ENCODE data around the gene ABCA1. TPM values are rescaled to one million over a fixed set of nuclear protein-coding genes. Genes with fewer than 3 reads are reported as not detected.
"Not testable (repeated sequence)": the region's sequence is repeated elsewhere in the genome, so short reads cannot be mapped to it uniquely, and the experiment has no call there.

The ABCA1 gene
- total RNA-seq, 1 experiment from 2014 or later: 8.9 TPM

DNA sequence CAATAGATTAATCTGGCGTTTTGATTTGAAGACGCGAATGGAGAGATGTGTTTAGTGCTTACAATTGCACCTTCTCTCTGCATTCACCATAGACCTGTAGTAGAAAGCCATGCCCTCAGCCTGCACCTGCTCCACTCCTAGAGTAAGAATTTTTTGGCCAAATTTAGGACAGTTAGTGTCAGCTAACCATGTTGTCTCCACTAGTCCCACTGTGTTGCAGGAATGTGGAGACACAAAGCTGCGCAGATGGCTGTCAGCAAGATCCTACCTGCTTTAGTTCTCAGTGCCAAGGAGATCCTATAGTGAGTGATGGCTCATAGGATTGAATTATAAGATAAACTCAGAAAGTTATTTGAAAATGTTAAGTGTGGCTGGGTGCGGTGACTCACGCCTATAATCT is 35.1 kb upstream of the ABCA1 start:
- H3K4me3 ChIP-seq: no peak overlapping the region
- no peak overlapping the region for H3K27ac ChIP-seq

DNA sequence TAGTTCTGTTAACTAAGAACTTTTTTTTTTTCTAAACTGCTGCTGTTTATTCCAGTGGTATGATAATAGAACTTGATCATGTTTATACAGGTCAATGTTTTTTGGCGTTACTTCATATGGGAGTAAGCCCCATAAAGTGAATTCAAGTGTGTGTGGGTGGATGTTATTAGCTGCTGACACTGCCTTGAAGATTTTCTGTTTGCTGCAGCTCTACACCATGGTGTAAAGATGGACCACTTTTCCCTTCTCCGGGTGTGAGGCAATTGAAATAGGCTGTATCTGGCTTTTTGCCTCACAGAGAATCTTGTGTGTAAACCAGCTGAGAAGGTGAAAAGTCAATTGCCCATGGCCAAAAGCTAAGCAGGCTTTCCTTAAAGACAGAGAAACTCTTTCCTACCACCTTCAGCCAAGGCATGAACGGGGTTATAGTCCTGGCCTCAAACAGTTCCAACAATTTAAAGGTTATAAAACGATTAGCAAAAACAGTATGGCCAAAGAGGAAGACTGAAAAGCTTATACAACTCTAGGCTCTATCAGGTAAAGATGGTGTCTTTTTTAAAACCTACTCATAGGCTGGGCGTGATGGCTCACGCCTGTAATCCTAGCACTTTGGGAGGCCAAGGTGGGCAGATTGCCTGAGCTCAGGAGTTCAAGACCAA is 33.9 kb upstream of the ABCA1 start:
- 0 out of 2 replicates have a peak, but pooled peaks cover 4% of the 10 kb centered on the region for H3K4me1 ChIP-seq (replicated peaks)
- H3K36me3 ChIP-seq: no peaks in the 10 kb centered on the region
- DNase-seq (ENCODE audit: low read depth in 1 of 2, low spot score in 2 of 2): no peak
- no peak overlapping the region for H3K4me3 ChIP-seq
- H3K27me3 ChIP-seq (replicated peaks): no peaks in the 10 kb centered on the region
- H3K27ac ChIP-seq: no peak overlapping the region
- H3K9me3 ChIP-seq (replicated peaks): no peaks in the 10 kb centered on the region

More for the DNA sequence above, 35.1 kb upstream of the ABCA1 start:
- Histone ChIP-seq H3K36me3 (no peaks in the 10 kb centered on the region), H3K27me3 (replicated peaks) (no peaks in the 10 kb centered on the region), H3K4me1 (replicated peaks) (0 out of 2 replicates have a peak, but pooled peaks cover 4% of the 10 kb centered on the region), H3K9me3 (replicated peaks) (no peaks in the 10 kb centered on the region)
- DNase-seq (ENCODE audit: low read depth in 1 of 2, low spot score in 2 of 2): no peak

DNA sequence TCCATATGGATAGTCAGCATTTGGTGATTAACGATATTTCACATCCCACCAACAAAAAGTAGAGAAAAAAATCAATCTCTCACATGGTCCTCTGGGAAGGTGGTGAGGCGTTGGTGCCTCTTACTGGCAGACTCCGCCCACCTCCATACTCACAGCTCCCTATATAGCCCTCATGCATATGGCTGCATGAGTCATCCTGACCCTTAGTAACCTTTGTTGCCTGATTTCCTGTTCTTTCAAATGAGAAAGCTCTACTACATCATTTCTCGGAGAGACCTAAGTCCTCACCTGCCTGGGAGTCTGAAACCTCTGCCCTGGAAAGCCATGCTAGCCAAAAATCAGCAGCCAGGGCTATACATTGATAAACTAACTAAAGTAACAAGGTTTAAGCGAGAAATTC is 33.3 kb upstream of the ABCA1 start:
- H3K36me3 ChIP-seq: no peaks in the 10 kb centered on the region
- H3K9me3 ChIP-seq (replicated peaks): no peaks in the 10 kb centered on the region
- H3K27me3 ChIP-seq (replicated peaks): no peaks in the 10 kb centered on the region
- no peak for DNase-seq (ENCODE audit: low read depth in 1 of 2, low spot score in 2 of 2)
- H3K4me3 ChIP-seq: no peak overlapping the region
- H3K27ac ChIP-seq: no peak overlapping the region
- H3K4me1 ChIP-seq (replicated peaks): 0 out of 2 replicates have a peak, but pooled peaks cover 4% of the 10 kb centered on the region

DNA sequence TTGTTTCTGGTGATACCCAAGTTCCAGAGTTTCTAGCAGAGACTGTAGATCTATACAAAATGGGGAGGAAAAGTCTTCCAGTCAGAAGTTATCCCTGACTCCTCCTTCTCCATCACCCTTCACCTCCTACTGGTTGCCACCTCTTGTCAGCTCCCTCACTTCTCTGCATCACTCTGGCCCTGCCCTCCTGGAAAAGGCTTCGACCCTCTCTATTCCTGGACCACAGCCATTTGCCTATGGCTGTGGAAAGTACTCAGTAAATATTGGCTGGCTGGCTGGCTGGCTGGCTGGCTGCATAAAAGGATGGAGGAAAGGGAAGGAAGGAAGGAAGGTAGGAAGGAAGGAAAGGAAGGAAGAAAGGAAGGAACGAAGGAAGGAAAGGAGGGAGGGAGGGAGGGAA is 32.7 kb upstream of the ABCA1 start:
- H3K27ac ChIP-seq: no peak overlapping the region
- no peak for DNase-seq (ENCODE audit: low read depth in 1 of 2, low spot score in 2 of 2)
- no peaks in the 10 kb centered on the region for H3K27me3 ChIP-seq (replicated peaks)
- H3K36me3 ChIP-seq: no peaks in the 10 kb centered on the region
- H3K4me3 ChIP-seq: no peak overlapping the region
- H3K4me1 ChIP-seq (replicated peaks): 0 out of 2 replicates have a peak, but pooled peaks cover 4% of the 10 kb centered on the region
- no peaks in the 10 kb centered on the region for H3K9me3 ChIP-seq (replicated peaks)

DNA sequence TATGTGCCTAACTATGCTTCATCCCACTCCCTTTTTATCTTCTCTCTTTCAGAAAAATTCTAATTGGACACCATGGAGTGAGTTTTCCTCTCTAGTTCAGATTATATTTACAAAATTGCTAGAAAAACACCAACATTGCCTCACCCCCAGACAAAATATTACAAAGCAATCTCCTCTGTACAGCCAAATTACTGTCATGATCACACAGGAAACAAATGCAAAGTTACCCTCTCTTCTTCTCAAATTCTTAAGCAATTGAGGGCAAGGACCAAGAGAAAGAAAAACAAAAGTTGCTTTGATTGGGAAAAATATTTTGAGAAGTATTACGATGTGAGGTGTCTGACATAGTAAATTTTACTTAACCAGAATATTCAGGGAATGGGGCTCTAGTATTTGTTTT is 30.8 kb upstream of the ABCA1 start:
- DNase-seq (ENCODE audit: low read depth in 1 of 2, low spot score in 2 of 2): no peak
- H3K36me3 ChIP-seq: no peaks in the 10 kb centered on the region
- no peaks in the 10 kb centered on the region for H3K9me3 ChIP-seq (replicated peaks)
- H3K4me1 ChIP-seq (replicated peaks): 0 out of 2 replicates have a peak, but pooled peaks cover 4% of the 10 kb centered on the region
- no peak overlapping the region for H3K27ac ChIP-seq
- H3K27me3 ChIP-seq (replicated peaks): no peaks in the 10 kb centered on the region
- no peak overlapping the region for H3K4me3 ChIP-seq

DNA sequence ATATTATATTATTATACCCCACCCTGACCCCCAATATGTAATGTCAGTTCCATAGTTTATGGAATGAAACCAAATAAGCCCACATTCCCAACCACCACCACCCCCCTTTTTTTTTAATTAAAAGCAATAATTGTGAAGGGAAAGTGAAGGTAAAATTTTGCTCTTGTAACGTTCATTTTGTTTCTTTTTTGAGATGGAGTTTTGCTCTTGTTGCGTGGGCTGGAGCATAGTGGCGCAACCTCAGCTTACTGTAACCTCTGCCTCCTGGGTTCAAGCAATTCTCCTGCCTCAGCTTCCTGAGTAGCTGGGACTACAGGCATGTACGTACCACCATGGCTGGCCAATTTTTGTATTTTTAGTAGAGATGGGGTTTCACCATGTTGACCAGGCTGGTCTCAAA is 30.1 kb upstream of the ABCA1 start:
- H3K36me3 ChIP-seq; H3K9me3 ChIP-seq (replicated peaks); H3K4me3 ChIP-seq; H3K27ac ChIP-seq; DNase-seq (ENCODE audit: low read depth in 1 of 2, low spot score in 2 of 2); H3K27me3 ChIP-seq (replicated peaks); H3K4me1 ChIP-seq (replicated peaks): not testable (repeated sequence)

DNA sequence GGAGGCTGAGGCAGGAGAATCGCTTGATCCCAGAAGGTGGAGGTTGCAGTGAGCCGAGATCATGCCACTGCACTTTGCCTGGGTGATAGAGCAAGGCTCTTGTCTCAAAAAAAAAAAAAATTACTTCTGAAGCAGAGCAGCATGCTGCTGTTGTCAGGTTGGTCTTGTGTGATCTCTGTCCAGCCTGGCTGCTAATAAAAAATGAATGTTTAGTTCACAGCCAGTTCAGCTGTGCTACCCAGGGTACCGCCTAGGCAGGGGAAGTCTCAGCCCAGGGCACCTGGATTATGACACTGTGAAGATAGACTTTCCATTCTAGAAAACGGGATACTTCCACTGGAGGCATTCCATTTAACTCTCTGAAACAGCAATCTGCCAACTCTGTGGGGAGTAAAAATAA is 23.5 kb upstream of the ABCA1 start:
- Histone ChIP-seq H3K4me3 (no peak overlapping the region), H3K27ac (no peak overlapping the region), H3K4me1 (replicated peaks) (no peaks in the 10 kb centered on the region), H3K9me3 (replicated peaks) (no peaks in the 10 kb centered on the region), H3K27me3 (replicated peaks) (no peaks in the 10 kb centered on the region), H3K36me3 (no peaks in the 10 kb centered on the region)
- no peak for DNase-seq (ENCODE audit: low read depth in 1 of 2, low spot score in 2 of 2)

DNA sequence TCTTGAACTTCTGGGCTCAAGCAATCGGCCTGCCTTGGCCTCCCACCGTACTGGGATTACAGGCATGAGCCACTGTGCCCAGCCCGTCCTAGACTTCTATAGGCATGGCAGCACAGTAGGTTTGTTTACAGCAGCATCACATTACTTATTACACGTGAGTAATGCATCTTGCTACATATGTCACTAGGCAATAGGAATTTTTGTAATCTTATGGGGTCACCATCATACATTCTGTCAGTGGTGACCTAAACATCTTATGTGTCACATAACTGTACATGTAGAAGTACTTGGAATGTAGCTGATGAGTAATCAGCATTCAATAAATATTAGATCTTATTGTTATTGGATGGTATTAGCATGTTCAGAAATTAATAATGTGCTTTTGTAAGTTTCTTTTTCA is 22.9 kb upstream of the ABCA1 start:
- Histone ChIP-seq H3K4me3 (no peak overlapping the region), H3K9me3 (replicated peaks) (no peaks in the 10 kb centered on the region), H3K27me3 (replicated peaks) (no peaks in the 10 kb centered on the region), H3K4me1 (replicated peaks) (no peaks in the 10 kb centered on the region), H3K27ac (no peak overlapping the region), H3K36me3 (no peaks in the 10 kb centered on the region)
- no peak for DNase-seq (ENCODE audit: low read depth in 1 of 2, low spot score in 2 of 2)

DNA sequence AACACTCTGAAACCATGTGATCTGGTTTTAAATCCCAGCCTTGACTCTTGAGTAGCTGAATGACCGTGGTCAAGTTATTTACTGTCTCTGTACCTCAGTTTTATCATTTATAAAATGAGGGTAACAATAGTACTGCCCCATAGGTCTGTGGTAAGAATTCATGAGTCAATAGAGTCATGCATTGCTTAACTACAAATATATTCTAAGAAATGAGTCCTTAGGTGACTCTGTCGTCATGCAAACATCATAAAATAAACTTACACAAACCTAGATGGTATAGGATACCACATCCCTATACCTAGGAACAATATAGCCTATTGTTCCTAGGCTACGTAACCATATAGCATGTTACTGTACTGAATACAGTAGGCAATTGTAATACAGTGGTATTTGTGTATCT is 20.3 kb upstream of the ABCA1 start:
- no peak overlapping the region for H3K4me3 ChIP-seq
- no peak for DNase-seq (ENCODE audit: low read depth in 1 of 2, low spot score in 2 of 2)
- no peaks in the 10 kb centered on the region for H3K9me3 ChIP-seq (replicated peaks)
- H3K27ac ChIP-seq: no peak overlapping the region
- no peaks in the 10 kb centered on the region for H3K36me3 ChIP-seq
- H3K4me1 ChIP-seq (replicated peaks): peaks cover 7% of the 10 kb centered on the region; the same call in 1 of the 2 replicates
- H3K27me3 ChIP-seq (replicated peaks): no peaks in the 10 kb centered on the region

DNA sequence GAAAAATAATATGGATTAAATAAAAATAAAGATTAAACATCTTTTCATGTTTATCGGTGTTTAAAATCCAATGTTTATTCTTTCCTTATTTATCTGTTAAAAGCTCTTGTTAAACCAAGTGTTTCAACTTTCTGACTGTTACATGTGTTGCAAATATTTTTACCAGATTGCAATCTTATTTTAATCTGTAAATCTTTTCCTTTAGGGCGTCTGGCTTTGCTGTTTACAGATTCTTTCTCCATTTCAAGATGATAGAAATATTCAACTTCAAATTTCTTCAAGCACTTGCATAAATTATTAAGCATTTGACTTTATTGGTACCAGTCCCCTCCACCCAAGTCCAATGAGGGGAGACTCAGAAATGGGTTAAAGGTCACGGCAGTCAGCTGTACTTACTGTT is 16.9 kb upstream of the ABCA1 start:
- H3K27me3 ChIP-seq (replicated peaks): no peaks in the 10 kb centered on the region
- peaks cover 16% of the 10 kb centered on the region for H3K4me1 ChIP-seq (replicated peaks)
- H3K4me3 ChIP-seq: no peak overlapping the region
- DNase-seq (ENCODE audit: low read depth in 1 of 2, low spot score in 2 of 2): no peak
- H3K27ac ChIP-seq: no peak overlapping the region
- no peaks in the 10 kb centered on the region for H3K36me3 ChIP-seq
- no peaks in the 10 kb centered on the region for H3K9me3 ChIP-seq (replicated peaks)

DNA sequence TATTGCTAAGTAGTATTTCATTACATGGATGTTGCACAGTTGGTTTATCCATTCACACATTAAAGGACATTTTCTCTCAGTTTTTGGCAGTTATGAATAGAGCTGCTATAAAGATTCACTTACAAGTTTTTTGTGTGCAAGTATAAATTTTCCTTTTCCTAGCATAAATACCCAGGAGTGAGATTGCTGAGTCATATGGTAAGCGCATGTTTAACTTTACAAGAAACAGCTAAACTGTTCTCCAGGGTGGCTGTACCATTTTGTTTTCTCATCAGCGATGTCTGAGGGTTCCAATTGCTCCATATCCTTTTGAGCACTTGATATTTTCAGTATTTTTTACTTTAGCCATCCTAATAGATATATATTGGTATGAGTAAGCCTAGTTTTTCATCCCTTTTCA is 16.4 kb upstream of the ABCA1 start:
- Histone ChIP-seq H3K27me3 (replicated peaks) (no peaks in the 10 kb centered on the region), H3K9me3 (replicated peaks) (no peaks in the 10 kb centered on the region), H3K36me3 (no peaks in the 10 kb centered on the region), H3K27ac (no peak overlapping the region), H3K4me3 (no peak overlapping the region), H3K4me1 (replicated peaks) (peaks cover 16% of the 10 kb centered on the region)
- no peak for DNase-seq (ENCODE audit: low read depth in 1 of 2, low spot score in 2 of 2)

DNA sequence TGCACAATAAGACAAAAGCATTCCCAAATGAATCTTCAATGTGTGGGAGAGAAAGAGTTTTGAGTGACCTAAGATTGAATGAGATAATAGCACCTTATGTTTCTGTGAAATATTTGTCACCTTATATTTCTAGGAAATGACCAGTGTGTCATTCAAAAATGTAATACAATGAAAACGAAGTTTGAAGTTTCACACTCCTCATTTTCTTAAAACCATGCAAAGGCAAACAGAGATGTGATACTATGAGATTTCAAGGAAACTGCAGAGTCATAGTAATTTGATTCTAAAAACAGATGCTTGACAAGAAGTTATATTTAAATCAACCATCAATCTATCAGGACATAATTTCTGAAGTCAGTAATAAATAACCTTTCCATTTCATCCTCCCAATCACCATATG is 13.6 kb upstream of the ABCA1 start:
- Histone ChIP-seq H3K27ac (no peak overlapping the region), H3K27me3 (replicated peaks) (no peaks in the 10 kb centered on the region), H3K4me1 (replicated peaks) (peaks cover 16% of the 10 kb centered on the region), H3K4me3 (no peak overlapping the region), H3K9me3 (replicated peaks) (no peaks in the 10 kb centered on the region), H3K36me3 (no peaks in the 10 kb centered on the region)
- DNase-seq (ENCODE audit: low read depth in 1 of 2, low spot score in 2 of 2): no peak

DNA sequence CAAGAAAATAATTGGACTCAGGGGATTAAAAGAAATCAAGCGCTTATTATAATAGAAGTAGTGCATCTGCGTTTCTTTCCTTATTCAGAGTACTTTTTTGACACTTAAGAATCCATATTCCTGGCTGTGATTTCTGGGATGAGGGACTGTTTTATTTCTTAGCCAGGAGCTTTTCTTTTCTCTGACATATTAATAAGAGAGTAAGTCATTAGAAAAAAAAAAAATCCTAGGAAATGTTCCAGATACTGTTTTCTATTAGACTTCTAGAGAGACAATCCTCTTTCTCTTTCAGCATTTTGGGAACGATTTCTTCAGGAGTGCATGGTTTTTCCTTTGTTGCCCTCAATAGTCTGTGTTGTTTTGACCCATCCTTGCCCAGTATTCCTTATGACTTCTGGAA is 8.3 kb upstream of the ABCA1 start:
- Histone ChIP-seq H3K27me3 (replicated peaks) (no peaks in the 10 kb centered on the region), H3K4me3 (no peak overlapping the region), H3K9me3 (replicated peaks) (no peaks in the 10 kb centered on the region), H3K4me1 (replicated peaks) (peaks cover 7% of the 10 kb centered on the region), H3K36me3 (no peaks in the 10 kb centered on the region), H3K27ac (no peak overlapping the region)
- DNase-seq (ENCODE audit: low read depth in 1 of 2, low spot score in 2 of 2): no peak

DNA sequence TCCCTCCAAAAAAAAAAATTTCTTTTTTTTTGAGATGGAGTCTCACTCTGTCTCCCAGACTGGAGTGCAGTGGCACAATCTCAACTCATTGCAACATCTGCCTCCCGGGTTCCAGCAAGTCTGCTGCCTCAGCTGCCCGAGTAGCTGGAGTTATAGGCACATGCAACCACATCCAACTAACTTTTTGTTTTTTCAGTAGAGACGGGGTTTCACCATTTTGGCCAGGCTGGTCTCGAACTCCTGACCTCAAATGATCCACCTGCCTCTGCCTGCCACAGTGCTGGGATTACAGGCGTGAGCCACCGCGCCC is 7.5 kb upstream of the ABCA1 start:
- DNase-seq (ENCODE audit: low read depth in 1 of 2, low spot score in 2 of 2); H3K27me3 ChIP-seq (replicated peaks); H3K27ac ChIP-seq: not testable (repeated sequence)

More for the DNA sequence above, 7.5 kb upstream of the ABCA1 start:
- H3K9me3 ChIP-seq (replicated peaks); H3K4me1 ChIP-seq (replicated peaks); H3K4me3 ChIP-seq; H3K36me3 ChIP-seq: not testable (repeated sequence)
